Measurements from ENCODE around the gene EPHB6.

The EPHB6 gene

GRCh38 chr7:142813226-142813625, 41.6 kb upstream of the EPHB6 start (continued):
- TF ChIP-seq ZNF214 (tag by site-specific recombination; IDR thresholded peaks at IDR 0.05; ENCODE audit: borderline replicate concordance): no peak
- TF ChIP-seq ZIC2 (tag by site-specific recombination; IDR thresholded peaks at IDR 0.05): no peak

- TF ChIP-seq ZNF677 (tag by site-specific recombination; IDR thresholded peaks at IDR 0.05) (no peak), ZNF157 (tag by site-specific recombination; IDR thresholded peaks at IDR 0.05) (no peak), ZNF664 (tag by site-specific recombination; IDR thresholded peaks at IDR 0.05) (no peak), ZSCAN16 (tag by site-specific recombination; IDR thresholded peaks at IDR 0.05) (no peak), ZNF621 (tag by site-specific recombination; IDR thresholded peaks at IDR 0.05) (no peak), ZNF114 (tag by site-specific recombination; IDR thresholded peaks at IDR 0.05) (no peak), HIC1 (tag by site-specific recombination; IDR thresholded peaks at IDR 0.05) (no peak), ZNF324 (tag by site-specific recombination; IDR thresholded peaks at IDR 0.05) (no peak), ZNF629 (tag by site-specific recombination; IDR thresholded peaks at IDR 0.05) (no peak), EGR2 (tag by site-specific recombination; IDR thresholded peaks at IDR 0.05; ENCODE audit: low read depth) (no peak), ZNF239 (tag by site-specific recombination; IDR thresholded peaks at IDR 0.05) (no peak), GLIS1 (tag by site-specific recombination; IDR thresholded peaks at IDR 0.05) (no peak), KLF7 (tag by site-specific recombination; IDR thresholded peaks at IDR 0.05; ENCODE audit: borderline replicate concordance) (no peak), ZNF660 (tag by site-specific recombination; IDR thresholded peaks at IDR 0.05) (no peak), ZNF280D (tag by site-specific recombination; IDR thresholded peaks at IDR 0.05) (no peak), ZFP37 (tag by site-specific recombination; IDR thresholded peaks at IDR 0.05) (no peak), ZNF292 (tag by site-specific recombination; IDR thresholded peaks at IDR 0.05; ENCODE audit: borderline replicate concordance, low read depth) (no peak), ZNF596 (tag by site-specific recombination; IDR thresholded peaks at IDR 0.05) (no peak), PRDM10 (tag by site-specific recombination; IDR thresholded peaks at IDR 0.05) (no peak), ZNF549 (tag by site-specific recombination; IDR thresholded peaks at IDR 0.05) (no peak)
- Histone ChIP-seq H3K36me3 (ENCODE audit: control insufficient read depth in 2 of 2, insufficient read depth in 1 of 2, low read length in 2 of 2) (no peaks in the 10 kb centered on the region), H3K4me1 (ENCODE audit: control insufficient read depth, insufficient read depth, low read length) (no peaks in the 10 kb centered on the region), H3K27ac (ENCODE audit: extremely low read depth, low read depth, low read length) (no peak overlapping the region), H3K9me3 (ENCODE audit: control insufficient read depth, insufficient read depth, low read depth, low read length) (no peaks in the 10 kb centered on the region), H3K4me3 (ENCODE audit: low read depth, low read length) (no peak overlapping the region)
- ChIA-PET POLR2A (no interaction called here), CTCF (interaction anchor here (0.6 to 5.0 kb wide), 12 partner anchors 10 to 369 kb away, joined by 3 to 43 read pairs (median 3); no protein-coding TSS in a partner anchor)
Measured at GRCh38 chr7:142813699-142814098, 41.2 kb upstream of the EPHB6 start.
